SK-N-MC (cell line): Measurements from ENCODE around the gene ZC2HC1B.

Experiments used
- EZH2 ChIP-seq: fragments of 200-600 bp; sonication (generic); IDR thresholded peaks from one replicate; pipeline ENCODE4 v1.6.1; 2017; ENCODE audit warnings: antibody characterized with exemption
- FOXP2 ChIP-seq: optimal IDR thresholded peaks from 2 replicates; pipeline ENCODE3; 2011; ENCODE audit warnings: mild to moderate bottlenecking, moderate library complexity; ENCODE audit not compliant: insufficient read depth; ENCODE audit errors: extremely low read length, control extremely low read depth
- POLR2AphosphoS5 ChIP-seq: IDR thresholded peaks from 2 replicates; pipeline ENCODE4 v1.6.1; 2012; ENCODE audit warnings: mild to moderate bottlenecking, low read depth, low read length, borderline replicate concordance

GRCh38 chr6:143936778-143937667 lies 72.7 kb downstream of the ZC2HC1B start:
- TF ChIP-seq POLR2AphosphoS5 (no peak), EZH2 (no peak), FOXP2 (no peak)
